ENCODE measurements around the gene CUX1.

Gene CUX1

DNA sequence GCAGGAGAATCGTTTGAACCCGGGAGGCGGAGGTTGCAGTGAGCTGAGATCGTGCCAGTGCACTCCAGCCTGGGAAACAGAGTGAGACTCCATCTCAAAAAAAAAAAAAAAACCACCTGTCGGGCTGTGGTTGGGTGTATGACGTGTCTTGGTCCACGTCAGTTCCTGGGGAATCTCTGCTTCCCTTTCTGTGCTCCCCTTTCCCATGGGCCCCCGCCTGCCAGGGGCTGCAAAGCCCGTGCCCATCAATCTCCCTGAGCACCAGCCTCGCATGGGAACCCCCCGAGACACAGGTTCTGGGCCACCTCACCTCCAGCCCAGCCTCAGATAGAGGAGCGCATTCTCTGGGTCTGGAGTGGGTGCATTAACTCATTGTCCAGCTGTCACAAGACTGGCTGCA is 467.0 kb downstream of the CUX1 start:
- Histone ChIP-seq H3K27me3 (no peaks in the 10 kb centered on the region), H3K4me1 (peaks cover 8% of the 10 kb centered on the region; the same call in 1 of the 2 replicates), H3K4me3 (ENCODE audit: low read depth, low read length) (no peak overlapping the region), H3K9me3 (no peaks in the 10 kb centered on the region), H3K36me3 (no peaks in the 10 kb centered on the region; the same call in 1 of the 2 replicates)
- no peak for DNase-seq
- TF ChIP-seq, protein P1, sequence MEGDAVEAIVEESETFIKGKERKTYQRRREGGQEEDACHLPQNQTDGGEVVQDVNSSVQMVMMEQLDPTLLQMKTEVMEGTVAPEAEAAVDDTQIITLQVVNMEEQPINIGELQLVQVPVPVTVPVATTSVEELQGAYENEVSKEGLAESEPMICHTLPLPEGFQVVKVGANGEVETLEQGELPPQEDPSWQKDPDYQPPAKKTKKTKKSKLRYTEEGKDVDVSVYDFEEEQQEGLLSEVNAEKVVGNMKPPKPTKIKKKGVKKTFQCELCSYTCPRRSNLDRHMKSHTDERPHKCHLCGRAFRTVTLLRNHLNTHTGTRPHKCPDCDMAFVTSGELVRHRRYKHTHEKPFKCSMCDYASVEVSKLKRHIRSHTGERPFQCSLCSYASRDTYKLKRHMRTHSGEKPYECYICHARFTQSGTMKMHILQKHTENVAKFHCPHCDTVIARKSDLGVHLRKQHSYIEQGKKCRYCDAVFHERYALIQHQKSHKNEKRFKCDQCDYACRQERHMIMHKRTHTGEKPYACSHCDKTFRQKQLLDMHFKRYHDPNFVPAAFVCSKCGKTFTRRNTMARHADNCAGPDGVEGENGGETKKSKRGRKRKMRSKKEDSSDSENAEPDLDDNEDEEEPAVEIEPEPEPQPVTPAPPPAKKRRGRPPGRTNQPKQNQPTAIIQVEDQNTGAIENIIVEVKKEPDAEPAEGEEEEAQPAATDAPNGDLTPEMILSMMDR (IDR thresholded peaks at IDR 0.05; ENCODE audit: low read depth, low read length): no peak

DNA sequence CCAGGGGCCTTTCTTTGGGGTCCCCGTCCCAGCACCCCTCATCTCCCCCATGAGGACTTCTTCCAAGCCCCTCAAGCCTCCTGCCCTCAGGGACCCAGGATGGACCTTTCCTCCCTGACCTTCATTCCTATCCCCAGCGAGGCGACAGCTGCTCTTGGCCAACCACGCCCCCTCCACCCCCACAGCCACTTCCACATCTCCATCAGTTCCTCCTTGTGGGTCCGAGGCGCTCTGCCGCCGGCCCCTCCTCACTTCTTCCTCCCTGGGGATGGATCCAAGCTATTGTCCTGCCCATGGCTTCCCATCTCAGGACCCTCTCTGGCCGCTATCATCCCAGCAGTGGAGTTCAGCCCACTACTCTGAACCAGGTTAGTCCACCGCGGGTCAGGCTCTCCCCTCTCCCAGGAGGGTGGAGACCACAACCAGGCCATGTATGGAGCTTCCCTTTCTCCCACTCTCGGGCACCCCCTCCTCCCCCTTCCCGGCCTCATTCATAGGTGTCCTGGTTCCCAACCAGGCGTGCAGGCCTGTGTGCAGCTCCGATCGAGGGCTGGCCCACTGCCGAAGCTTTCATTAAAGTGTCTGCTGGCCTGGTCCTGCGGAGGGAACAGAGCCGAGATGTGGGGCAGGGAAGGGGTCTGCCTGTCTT is 467.6 kb downstream of the CUX1 start:
- TF ChIP-seq, protein P1 (IDR thresholded peaks at IDR 0.05; ENCODE audit: low read depth, low read length): no peak
- peaks cover 8% of the 10 kb centered on the region; the same call in 1 of the 2 replicates for H3K4me1 ChIP-seq
- peak; percentile 70 for DNase-seq
- H3K4me3 ChIP-seq (ENCODE audit: low read depth, low read length): peak overlapping the region; percentile 71
- no peaks in the 10 kb centered on the region for H3K9me3 ChIP-seq
- H3K36me3 ChIP-seq: no peaks in the 10 kb centered on the region; the same call in 1 of the 2 replicates
- H3K27me3 ChIP-seq: no peaks in the 10 kb centered on the region

DNA sequence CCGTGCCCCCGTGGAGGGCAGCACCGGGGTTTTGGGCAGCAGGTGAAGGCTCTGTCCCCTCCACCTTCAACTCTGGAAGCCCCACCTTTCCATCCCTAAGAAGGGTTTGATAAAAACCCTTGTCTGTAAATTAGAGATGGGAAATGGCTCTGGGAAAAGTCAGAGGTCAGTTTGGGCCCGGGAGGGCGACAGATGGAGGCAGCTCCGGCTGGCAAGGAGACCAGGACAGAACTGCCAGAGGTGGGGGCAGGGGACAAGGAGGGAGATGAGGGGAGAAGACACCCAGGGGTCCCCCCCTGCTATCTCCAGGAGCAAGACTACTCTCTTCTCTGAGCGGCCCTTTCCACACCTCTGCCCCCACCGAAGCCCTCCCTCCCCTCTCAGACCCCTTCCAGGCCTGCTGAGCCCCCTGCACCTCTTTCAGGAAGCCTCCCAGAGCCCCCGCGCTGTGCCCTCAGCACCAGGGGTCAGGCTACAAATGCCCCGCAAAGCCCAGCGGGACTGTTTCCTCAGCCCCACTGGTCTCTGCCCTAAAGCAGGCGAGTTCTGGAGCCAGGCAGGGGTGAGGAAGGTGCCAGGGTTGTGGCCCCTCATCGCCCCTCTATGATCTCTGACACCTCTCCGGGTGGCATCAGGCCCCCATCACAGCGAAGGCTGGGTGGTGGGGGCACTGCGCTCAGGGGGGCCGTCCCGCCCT is 468.3 kb downstream of the CUX1 start:
- no peaks in the 10 kb centered on the region; the same call in 1 of the 2 replicates for H3K36me3 ChIP-seq
- TF ChIP-seq, protein P1 (IDR thresholded peaks at IDR 0.05; ENCODE audit: low read depth, low read length): 0 out of 2 replicates have a peak, but pooled peaks have one; percentile 8
- peak overlapping the region; percentile 71 for H3K4me3 ChIP-seq (ENCODE audit: low read depth, low read length)
- H3K27me3 ChIP-seq: no peaks in the 10 kb centered on the region
- no peaks in the 10 kb centered on the region for H3K9me3 ChIP-seq
- DNase-seq: no peak
- peaks cover 8% of the 10 kb centered on the region; the same call in 1 of the 2 replicates for H3K4me1 ChIP-seq

DNA sequence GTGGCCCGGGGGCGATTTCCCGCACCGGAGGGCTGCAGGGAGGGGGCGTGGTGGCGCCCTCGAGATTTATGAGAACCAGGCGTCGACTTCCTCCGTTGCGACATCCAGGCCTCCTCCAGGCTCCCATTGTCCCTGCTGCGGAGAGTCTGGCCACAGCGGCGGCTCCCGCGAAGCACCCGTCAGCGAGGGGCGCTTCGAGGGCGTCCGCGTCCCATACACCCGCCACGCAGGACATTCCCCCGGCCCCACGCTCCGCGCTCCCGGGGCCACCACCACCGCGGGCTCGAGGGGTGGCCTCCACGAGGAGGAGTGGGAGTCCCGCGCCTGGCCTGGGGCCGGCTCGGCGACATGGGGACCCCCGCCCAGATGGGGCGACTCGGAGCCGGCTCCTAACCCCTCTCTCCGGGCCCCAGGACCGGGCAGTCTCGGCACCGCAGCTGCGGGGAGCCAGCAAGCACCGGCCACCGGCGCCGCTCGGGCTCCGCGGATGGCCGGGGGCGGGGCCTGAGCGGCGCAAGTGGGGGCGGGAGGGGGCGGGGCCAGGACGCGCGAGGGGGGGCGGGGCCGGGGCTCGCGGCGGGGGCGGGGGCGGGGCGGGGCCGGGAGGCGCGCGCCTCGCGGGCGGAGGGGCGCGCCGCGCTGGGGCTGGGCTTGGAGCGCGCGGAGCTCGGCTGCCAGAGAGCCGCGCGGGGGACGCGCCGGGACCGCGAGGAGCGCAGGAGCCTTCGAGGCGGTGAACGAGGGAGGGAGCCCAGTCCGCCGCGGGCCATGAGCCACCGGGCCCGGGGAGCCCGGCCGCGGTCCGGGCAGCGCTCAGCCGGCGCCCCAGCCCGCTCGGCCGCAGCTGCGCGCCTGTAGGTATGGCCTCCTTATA is 469.0 kb downstream of the CUX1 start, which contains the start of gene SH2B2:
SH2B2 (plus strand) TSS at position 632 of the 874 bp plus-strand sequence. CDS start 13,683 bp downstream, outside the sequence.
- Histone ChIP-seq H3K36me3 (no peaks in the 10 kb centered on the region; the same call in 1 of the 2 replicates), H3K4me1 (peaks cover 8% of the 10 kb centered on the region; the same call in 1 of the 2 replicates), H3K4me3 (ENCODE audit: low read depth, low read length) (peak within 1 kb of the TSS; percentile 79), H3K9me3 (no peaks in the 10 kb centered on the region), H3K27me3 (no peaks in the 10 kb centered on the region)
- peak; percentile 81 for DNase-seq
- TF ChIP-seq, protein P1 (IDR thresholded peaks at IDR 0.05; ENCODE audit: low read depth, low read length): no peak

DNA sequence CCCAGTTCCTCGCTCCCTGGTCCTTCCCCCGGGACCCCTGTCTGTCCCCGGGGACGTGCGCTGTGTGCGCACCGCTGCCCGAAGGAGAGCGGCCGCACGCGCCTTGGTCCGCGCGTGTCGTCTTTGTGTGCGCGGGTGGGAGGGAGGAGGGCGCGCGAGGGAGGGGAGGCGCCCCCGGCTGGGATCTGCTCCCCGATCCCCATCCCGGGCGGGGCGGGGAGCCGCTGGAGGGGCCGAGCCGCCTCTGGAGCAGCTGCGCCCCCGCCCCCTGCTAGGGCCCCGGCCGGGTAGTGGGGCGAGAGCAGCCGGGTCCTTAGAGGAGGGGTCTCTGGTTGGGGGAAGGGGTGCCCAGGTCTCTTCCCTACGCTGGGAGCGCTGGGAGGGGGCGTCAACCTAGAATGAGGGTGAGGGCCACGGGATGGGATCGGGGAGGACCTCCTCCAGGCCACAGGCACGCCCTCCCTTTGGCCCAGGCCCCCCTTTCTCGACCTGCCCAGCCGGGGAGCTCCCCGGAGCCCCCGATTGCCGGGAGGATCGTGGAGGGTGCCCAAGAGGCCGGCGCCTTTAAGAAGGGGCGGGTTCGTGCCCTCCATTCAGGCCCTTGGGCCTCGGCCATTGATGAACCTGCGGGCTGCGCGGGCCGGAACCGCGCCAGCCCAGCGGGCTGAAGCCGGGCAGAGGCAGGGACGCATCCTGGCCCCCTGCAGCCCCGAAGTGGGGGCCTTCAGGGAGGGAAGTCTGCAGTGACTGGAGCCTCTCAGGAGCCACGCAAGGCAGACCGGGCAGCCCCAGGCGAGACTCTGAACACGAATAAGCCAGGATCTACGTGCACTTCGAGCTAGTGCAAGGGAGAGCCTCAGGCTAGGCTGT is 469.9 kb downstream of the CUX1 start:
- H3K4me3 ChIP-seq (ENCODE audit: low read depth, low read length): peak overlapping the region; percentile 79
- TF ChIP-seq, protein P1 (IDR thresholded peaks at IDR 0.05; ENCODE audit: low read depth, low read length): no peak
- no peaks in the 10 kb centered on the region; the same call in 1 of the 2 replicates for H3K36me3 ChIP-seq
- H3K9me3 ChIP-seq: no peaks in the 10 kb centered on the region
- H3K4me1 ChIP-seq: peaks cover 8% of the 10 kb centered on the region; the same call in 1 of the 2 replicates
- DNase-seq: no peak
- H3K27me3 ChIP-seq: no peaks in the 10 kb centered on the region

All from BE2C (cell line).